Left lung (tissue), 10 donors: Measurements from ENCODE around the gene PSTPIP2. TPM values are rescaled to one million over a fixed set of nuclear protein-coding genes. Genes with fewer than 3 reads are reported as not detected.
A peak's percentile ranks its signal among the peaks of the same experiment; 100 is the strongest.

ENCODE experiments used
- ATAC-seq: fragments of 200-7000 bp; cut with Tn5 transposase; one replicate; pipeline ENCODE4 v1.9.1; 2020; ENCODE audit warnings: moderate library complexity
- DNase-seq, 4 donors: peaks; one replicate each; pipeline ENCODE4 v3.0.0-alpha.2; 2013 to 2020
- H3K27ac ChIP-seq, 2 donors: fragments of 200-600 bp; sonication (generic) in 1 of 2; one replicate each; pipeline versions ENCODE4 v1.5.0 to v1.8.0; 2020 to 2021
- H3K27me3 ChIP-seq, 2 donors: fragments of 200-600 bp; sonication (generic) in 1 of 2; one replicate each; pipeline versions ENCODE4 v1.5.0 to v1.8.0; 2020 to 2021
- H3K36me3 ChIP-seq, 2 donors: fragments of 200-600 bp; sonication (generic) in 1 of 2; one replicate each; pipeline versions ENCODE4 v1.5.0 to v1.8.0; 2020 to 2021
- H3K4me1 ChIP-seq, 2 donors: fragments of 200-600 bp; one replicate each; pipeline ENCODE4 v1.8.0; 2021
- H3K4me3 ChIP-seq, 2 donors: fragments of 200-600 bp; sonication (generic) in 1 of 2; one replicate each; pipeline versions ENCODE4 v1.5.0 to v1.8.0; 2020 to 2021; ENCODE audit warnings: mild to moderate bottlenecking in 1 of 2
- H3K9me3 ChIP-seq, 2 donors: fragments of 200-600 bp; sonication (generic) in 1 of 2; one replicate each; pipeline versions ENCODE4 v1.5.0 to v1.8.0; 2020 to 2021
- intact Hi-C, 2 donors: fragments of 100-400 bp; cut with DNase I; formaldehyde crosslinking; loops; one replicate each; pipeline versions ENCODE4 v1.11.2 to v1.14.2; 2022
- polyA plus RNA-seq, 6 donors: library from polyadenylated mRNA; unstranded; fragments of 120-200 nt; gene quantifications; one replicate each; pipeline ENCODE4 v1.2.1, GENCODE V29; 2013; ENCODE audit not compliant: insufficient read length in 6 of 6
- total RNA-seq, 2 donors: library from RNA; stranded (reverse); fragmentation: NEBNext Ultra II Directional; extraction: Animal tissue kit (Norgen Biotek cat#: 25700); gene quantifications; one replicate each; pipeline ENCODE4 v1.2.1, GENCODE V29; 2021
- TF ChIP-seq, protein P1 (sequence below), 2 donors: fragments of 200-600 bp; sonication (generic) in 1 of 2; IDR thresholded peaks; one replicate each; pipeline versions ENCODE4 v1.5.0 to v1.8.0; 2021; ENCODE audit warnings: antibody characterized with exemption in 2 of 2
- donor health status: DM: no; HTN: yes; CAD: no.
- donor health status: DM: no; HTN: no; CAD: no.

The PSTPIP2 gene
- total and polyA plus RNA-seq, 8 donors = 5.2 to 21.8 (median 7.6) TPM

DNA sequence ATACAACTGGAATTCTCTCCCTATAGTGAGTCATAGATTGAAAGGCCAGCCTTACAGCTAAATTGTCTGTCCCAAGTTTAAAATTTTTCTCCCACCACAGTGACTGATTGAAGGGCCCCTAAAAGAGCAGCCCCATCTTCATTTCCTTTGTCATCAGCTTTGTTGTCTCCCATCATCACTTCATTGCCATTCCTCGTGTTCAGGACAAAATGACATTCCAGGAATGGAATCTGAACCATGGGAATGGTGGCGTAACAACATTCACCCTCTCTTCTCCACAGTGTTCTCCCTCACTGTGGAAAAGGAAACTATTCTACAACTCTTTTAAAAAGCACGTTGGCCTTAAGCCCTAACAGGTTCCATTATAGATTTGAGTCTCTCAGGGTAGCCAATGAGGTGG is 52.1 kb downstream of the PSTPIP2 start:
- no peaks in the 10 kb centered on the region for H3K27me3 ChIP-seq
- DNase-seq (no peak), ATAC-seq (no peak)
- intact Hi-C loops = no loop called here
- no peaks in the 10 kb centered on the region for H3K4me1 ChIP-seq
- no peak overlapping the region for H3K4me3 ChIP-seq
- H3K36me3 ChIP-seq = peaks cover 0 to 9% of the 10 kb centered on the region in 2 donors
- no peaks in the 10 kb centered on the region for H3K9me3 ChIP-seq
- TF ChIP-seq, protein P1, sequence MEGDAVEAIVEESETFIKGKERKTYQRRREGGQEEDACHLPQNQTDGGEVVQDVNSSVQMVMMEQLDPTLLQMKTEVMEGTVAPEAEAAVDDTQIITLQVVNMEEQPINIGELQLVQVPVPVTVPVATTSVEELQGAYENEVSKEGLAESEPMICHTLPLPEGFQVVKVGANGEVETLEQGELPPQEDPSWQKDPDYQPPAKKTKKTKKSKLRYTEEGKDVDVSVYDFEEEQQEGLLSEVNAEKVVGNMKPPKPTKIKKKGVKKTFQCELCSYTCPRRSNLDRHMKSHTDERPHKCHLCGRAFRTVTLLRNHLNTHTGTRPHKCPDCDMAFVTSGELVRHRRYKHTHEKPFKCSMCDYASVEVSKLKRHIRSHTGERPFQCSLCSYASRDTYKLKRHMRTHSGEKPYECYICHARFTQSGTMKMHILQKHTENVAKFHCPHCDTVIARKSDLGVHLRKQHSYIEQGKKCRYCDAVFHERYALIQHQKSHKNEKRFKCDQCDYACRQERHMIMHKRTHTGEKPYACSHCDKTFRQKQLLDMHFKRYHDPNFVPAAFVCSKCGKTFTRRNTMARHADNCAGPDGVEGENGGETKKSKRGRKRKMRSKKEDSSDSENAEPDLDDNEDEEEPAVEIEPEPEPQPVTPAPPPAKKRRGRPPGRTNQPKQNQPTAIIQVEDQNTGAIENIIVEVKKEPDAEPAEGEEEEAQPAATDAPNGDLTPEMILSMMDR (IDR thresholded peaks at IDR 0.05) = no peak
- no peak overlapping the region for H3K27ac ChIP-seq

DNA sequence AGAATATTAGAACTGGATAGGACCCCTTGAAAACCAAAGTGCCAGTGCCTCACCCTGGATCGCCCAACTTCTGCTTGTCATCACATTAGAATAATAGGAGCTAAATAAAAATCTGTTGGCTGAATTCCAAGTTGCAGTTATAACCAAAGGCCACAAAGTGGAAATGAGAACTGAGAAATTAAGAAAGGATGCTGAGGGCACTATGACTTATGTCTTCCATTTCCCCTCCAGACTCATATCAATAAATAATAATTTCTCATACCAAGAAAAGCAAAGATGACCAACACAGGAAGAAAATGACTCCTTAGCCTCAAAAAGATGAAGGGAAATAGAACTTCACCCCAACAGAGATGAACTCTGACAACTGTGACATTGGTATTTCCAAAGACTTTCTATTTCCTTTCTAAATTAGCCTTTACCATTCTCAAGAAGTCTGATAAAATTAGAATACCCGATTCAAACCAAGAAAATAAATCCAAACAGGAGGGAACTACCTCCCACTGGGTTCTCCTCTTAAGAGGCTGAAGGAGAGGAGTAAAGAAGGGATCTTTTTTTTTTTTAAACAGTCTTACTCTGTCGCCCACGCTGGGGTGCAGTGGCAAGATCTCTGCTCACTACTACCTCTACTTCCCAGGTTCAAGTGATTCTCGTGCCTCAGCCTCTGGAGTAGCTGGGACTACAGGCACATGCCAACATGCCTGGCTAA is 58.4 kb downstream of the PSTPIP2 start:
- Histone ChIP-seq H3K27ac (no peak overlapping the region), H3K9me3 (no peaks in the 10 kb centered on the region), H3K4me1 (peaks cover 0 to 22% of the 10 kb centered on the region in 2 donors), H3K4me3 (no peak overlapping the region), H3K36me3 (peaks cover 0 to 19% of the 10 kb centered on the region in 2 donors), H3K27me3 (no peaks in the 10 kb centered on the region)
- DNase-seq (no peak), ATAC-seq (no peak)
- intact Hi-C loops = no loop called here
- TF ChIP-seq, protein P1 (IDR thresholded peaks at IDR 0.05) = no peak

DNA sequence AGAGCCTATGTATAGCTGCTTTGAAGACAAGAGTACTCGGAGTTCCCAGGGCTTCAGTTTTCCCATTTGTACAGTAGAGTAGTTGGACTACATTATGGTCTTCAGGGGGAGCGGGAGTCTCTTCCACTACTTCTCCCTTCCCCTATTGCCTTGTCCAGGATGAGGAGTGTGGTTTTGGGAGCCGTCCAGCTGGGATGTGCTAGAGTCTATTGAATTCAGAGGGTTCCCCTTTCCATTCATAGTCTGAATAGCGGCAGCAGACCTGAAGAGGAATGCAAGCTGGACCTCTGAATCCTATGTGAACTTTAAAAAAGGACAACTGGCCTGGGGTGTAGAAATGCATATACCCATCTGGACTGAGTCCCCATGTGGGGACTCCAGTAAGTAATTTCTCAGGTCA is 61.4 kb downstream of the PSTPIP2 start:
- no peaks in the 10 kb centered on the region for H3K27me3 ChIP-seq
- intact Hi-C loops = no loop called here
- TF ChIP-seq, protein P1 (IDR thresholded peaks at IDR 0.05) = no peak
- no peaks in the 10 kb centered on the region for H3K9me3 ChIP-seq
- DNase-seq = no peak
- no peak overlapping the region for H3K4me3 ChIP-seq
- peaks cover 0 to 18% of the 10 kb centered on the region in 2 donors for H3K36me3 ChIP-seq
- H3K27ac ChIP-seq = peak overlapping the region in 1 of 2 donors; percentile 92
- peaks cover 0 to 30% of the 10 kb centered on the region in 2 donors for H3K4me1 ChIP-seq
- ATAC-seq = peak; percentile 19

DNA sequence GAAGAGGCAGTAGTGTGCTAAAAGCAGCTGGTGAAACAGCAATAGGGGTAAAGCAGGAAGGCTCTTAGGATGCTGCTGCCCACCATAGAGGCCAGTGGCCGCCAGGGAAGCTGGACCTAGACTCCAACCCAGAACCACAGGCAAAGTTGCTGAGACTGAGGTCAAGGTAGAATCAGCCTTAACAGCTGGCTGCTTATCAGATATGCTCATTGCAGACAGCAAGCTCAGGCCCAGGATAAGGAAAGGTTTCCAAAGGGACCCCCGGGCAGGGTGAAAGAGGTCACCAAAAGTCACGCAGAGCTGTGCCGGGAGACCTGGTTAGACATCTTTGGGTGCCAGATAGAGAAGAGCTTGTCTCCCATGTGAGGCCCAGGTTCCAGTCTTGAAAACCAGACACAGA is 62.0 kb downstream of the PSTPIP2 start:
- TF ChIP-seq, protein P1 (IDR thresholded peaks at IDR 0.05) = no peak
- H3K4me1 ChIP-seq = peaks cover 0 to 30% of the 10 kb centered on the region in 2 donors
- no peak overlapping the region for H3K4me3 ChIP-seq
- no peaks in the 10 kb centered on the region for H3K9me3 ChIP-seq
- peaks cover 0 to 12% of the 10 kb centered on the region in 2 donors for H3K36me3 ChIP-seq
- ATAC-seq (no peak), DNase-seq (no peak)
- intact Hi-C loops = no loop called here
- peak overlapping the region in 1 of 2 donors; percentile 92 for H3K27ac ChIP-seq
- no peaks in the 10 kb centered on the region for H3K27me3 ChIP-seq

DNA sequence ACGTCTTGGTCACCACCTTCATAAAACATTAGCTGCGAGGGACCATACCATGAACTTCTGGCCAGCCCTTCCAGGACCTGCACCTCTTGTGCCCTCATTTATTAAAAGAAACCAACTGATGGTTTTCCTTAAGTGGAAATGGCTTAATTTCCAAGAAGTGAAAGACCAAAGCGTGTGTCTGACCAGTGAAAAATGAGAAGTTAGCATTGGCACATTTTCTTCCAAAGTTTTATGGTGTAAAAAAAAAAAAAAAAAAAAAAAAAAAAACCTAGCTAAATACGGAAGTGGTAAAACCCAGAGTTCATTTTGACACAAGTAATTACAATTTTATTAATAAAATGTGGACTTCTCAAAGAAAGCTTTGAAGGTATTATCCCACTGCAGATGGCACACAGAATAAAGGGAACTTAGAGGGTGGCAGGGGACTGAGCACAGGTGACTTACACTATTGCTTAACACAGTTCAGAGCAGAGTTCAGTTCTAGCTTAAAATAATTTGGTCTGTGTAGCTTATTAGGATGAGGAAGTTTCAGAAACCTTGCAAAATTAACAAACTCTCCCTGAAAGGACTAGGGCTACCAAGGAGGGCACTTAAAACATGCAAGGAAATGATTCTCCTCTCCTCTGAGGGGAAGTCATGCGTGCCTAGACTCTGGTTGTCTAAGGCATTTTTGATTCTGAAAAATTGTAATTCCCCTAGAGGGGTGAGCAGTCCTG is 62.8 kb downstream of the PSTPIP2 start:
- Histone ChIP-seq H3K36me3 (peaks cover 0 to 10% of the 10 kb centered on the region in 2 donors), H3K4me3 (no peak overlapping the region), H3K27me3 (no peaks in the 10 kb centered on the region), H3K9me3 (no peaks in the 10 kb centered on the region), H3K27ac (peak overlapping the region in 1 of 2 donors; percentile 92), H3K4me1 (peaks cover 0 to 30% of the 10 kb centered on the region in 2 donors)
- DNase-seq (no peak), ATAC-seq (peak; percentile 54)
- TF ChIP-seq, protein P1 (IDR thresholded peaks at IDR 0.05) = no peak
- intact Hi-C loops = no loop called here
